SK-N-SH (cell line): ENCODE results near the gene ALB.

Experiments used
- ELF1 ChIP-seq: IDR thresholded peaks from 2 replicates; pipeline ENCODE4 v1.4.0; 2012
- EP300 ChIP-seq, 2 experiments: IDR thresholded peaks; 2 replicates each; pipeline versions ENCODE4 v1.4.0 to v1.6.1; 2012; ENCODE audit warnings: borderline replicate concordance in 1 of 2, low read depth in 1 of 2, low read length in 1 of 2
- EZH2phosphoT487 ChIP-seq: fragments of 200-600 bp; sonication (generic); IDR thresholded peaks from 2 replicates; pipeline ENCODE4 v1.6.1; 2017; ENCODE audit warnings: low read depth, mixed run types, mild to moderate bottlenecking, antibody characterized with exemption, moderate library complexity, borderline replicate concordance
- PBX3 ChIP-seq: IDR thresholded peaks from 2 replicates; pipeline ENCODE4; 2012
- RAD21 ChIP-seq: IDR thresholded peaks from 2 replicates; pipeline ENCODE4 v1.6.1; 2012; ENCODE audit warnings: mild to moderate bottlenecking, low read length
- RCOR1 ChIP-seq: fragments of 150-350 bp; IDR thresholded peaks from 2 replicates; pipeline ENCODE4 v1.6.1; 2017; ENCODE audit warnings: antibody characterized with exemption, low read length
- RXRA ChIP-seq: IDR thresholded peaks from 2 replicates; pipeline ENCODE4 v1.4.0; 2012; ENCODE audit warnings: low read depth, mild to moderate bottlenecking, borderline replicate concordance
- SMC3 ChIP-seq: IDR thresholded peaks from 2 replicates; pipeline ENCODE4 v1.6.1; 2012; ENCODE audit warnings: low read depth, low read length, improper control_type of control experiment
- TAF1 ChIP-seq: IDR thresholded peaks from 2 replicates; pipeline ENCODE4 v1.6.1; 2012; ENCODE audit warnings: low read depth, mild to moderate bottlenecking, low read length, moderate library complexity, borderline replicate concordance
- YY1 ChIP-seq: IDR thresholded peaks from 2 replicates; pipeline ENCODE4 v1.4.0; 2012; ENCODE audit warnings: low read depth, mild to moderate bottlenecking
- TF ChIP-seq, protein P1 (sequence below): fragments of 200-600 bp; sonication (generic); IDR thresholded peaks from 2 replicates; pipeline ENCODE4 v1.6.1; 2017; ENCODE audit warnings: antibody characterized with exemption, mild to moderate bottlenecking, moderate library complexity
- TF ChIP-seq, protein P2 (sequence below): IDR thresholded peaks from 2 replicates; pipeline ENCODE4 v1.4.0; 2012; ENCODE audit warnings: low read depth

DNA sequence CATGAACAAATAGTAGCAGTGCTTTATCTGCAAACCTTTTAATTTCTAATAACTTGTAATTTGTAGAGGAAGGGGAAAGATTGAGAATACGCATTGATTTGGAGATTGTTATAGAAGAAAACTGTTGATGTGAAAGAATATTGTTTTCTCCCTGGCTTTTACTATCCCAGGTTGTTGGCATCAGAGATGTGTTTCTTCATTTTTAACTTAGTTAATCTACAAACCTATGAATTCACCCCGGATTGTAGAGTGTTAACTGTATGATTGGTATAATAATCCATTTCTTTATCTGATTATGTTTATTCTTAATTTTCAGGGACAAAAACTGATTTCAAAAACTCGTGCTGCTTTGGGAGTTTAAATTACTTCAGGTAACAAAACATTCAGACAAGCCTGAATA is 50.8 kb downstream of the ALB start:
- TF ChIP-seq, protein P1, sequence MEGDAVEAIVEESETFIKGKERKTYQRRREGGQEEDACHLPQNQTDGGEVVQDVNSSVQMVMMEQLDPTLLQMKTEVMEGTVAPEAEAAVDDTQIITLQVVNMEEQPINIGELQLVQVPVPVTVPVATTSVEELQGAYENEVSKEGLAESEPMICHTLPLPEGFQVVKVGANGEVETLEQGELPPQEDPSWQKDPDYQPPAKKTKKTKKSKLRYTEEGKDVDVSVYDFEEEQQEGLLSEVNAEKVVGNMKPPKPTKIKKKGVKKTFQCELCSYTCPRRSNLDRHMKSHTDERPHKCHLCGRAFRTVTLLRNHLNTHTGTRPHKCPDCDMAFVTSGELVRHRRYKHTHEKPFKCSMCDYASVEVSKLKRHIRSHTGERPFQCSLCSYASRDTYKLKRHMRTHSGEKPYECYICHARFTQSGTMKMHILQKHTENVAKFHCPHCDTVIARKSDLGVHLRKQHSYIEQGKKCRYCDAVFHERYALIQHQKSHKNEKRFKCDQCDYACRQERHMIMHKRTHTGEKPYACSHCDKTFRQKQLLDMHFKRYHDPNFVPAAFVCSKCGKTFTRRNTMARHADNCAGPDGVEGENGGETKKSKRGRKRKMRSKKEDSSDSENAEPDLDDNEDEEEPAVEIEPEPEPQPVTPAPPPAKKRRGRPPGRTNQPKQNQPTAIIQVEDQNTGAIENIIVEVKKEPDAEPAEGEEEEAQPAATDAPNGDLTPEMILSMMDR, result no peak
- TF ChIP-seq, protein P2, sequence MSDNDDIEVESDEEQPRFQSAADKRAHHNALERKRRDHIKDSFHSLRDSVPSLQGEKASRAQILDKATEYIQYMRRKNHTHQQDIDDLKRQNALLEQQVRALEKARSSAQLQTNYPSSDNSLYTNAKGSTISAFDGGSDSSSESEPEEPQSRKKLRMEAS, result no peak
- TF ChIP-seq TAF1 (no peak), RXRA (no peak), EZH2phosphoT487 (no peak), RCOR1 (no peak), YY1 (no peak), EP300 (IDR thresholded peaks at IDR 0.05; ENCODE audit: borderline replicate concordance in 1 of 2, low read depth in 1 of 2, low read length in 1 of 2) (no peak), SMC3 (no peak), ELF1 (no peak), PBX3 (no peak), RAD21 (no peak)
